Astrocyte of the cerebellum (primary cell): Measurements from ENCODE around the gene PLOD1.

Source experiments
- DNase-seq: peaks from one replicate; pipeline ENCODE4 v3.0.0-alpha.2; 2011; ENCODE audit warnings: low read depth
- H3K4me3 ChIP-seq: 2 replicates; pipeline ENCODE4 v1.5.1; 2011; ENCODE audit warnings: mild to moderate bottlenecking, low read depth, low read length, moderate library complexity
- CTCF ChIP-seq: IDR thresholded peaks from 2 replicates; pipeline ENCODE4 v1.5.1; 2012; ENCODE audit warnings: low read length, low read depth, moderate library complexity, mild to moderate bottlenecking; ENCODE audit errors: missing control alignments
- in situ Hi-C: cut with HindIII; loops from 2 replicates; pipeline ENCODE4 v1.10.0; 2017; ENCODE audit warnings: low sequenced_read_pairs

PLOD1 gene

GRCh38 chr1:11934302-11935056 is at the start of gene PLOD1:
Gene PLOD1, plus strand, starts transcription at chr1:11934717. Its CDS starts 63 bp downstream, at chr1:11934780.
- in situ Hi-C loops, result no loop called here
- no peak for TF ChIP-seq CTCF
- DNase-seq, result peak; percentile 35
- peak within 1 kb of the TSS; percentile 67 for H3K4me3 ChIP-seq

GRCh38 chr1:11885916-11886315 is 48.6 kb upstream of the PLOD1 start:
- no peak for TF ChIP-seq CTCF
- in situ Hi-C loops, result no loop called here
- H3K4me3 ChIP-seq, result no peak overlapping the region
- no peak for DNase-seq

- H3K4me3 ChIP-seq, result no peak overlapping the region
- in situ Hi-C loops, result no loop called here
- TF ChIP-seq CTCF, result no peak
- DNase-seq, result no peak
These were observed 47.4 kb upstream of the PLOD1 start for GRCh38 chr1:11886986-11887665.

GRCh38 chr1:11887666-11888007 is 46.9 kb upstream of the PLOD1 start:
- no peak for DNase-seq
- no peak overlapping the region for H3K4me3 ChIP-seq
- TF ChIP-seq CTCF, result no peak
- in situ Hi-C loops, result no loop called here

GRCh38 chr1:11888206-11888876 is 46.2 kb upstream of the PLOD1 start:
- no peak for TF ChIP-seq CTCF

GRCh38 chr1:11888877-11889208 is 45.7 kb upstream of the PLOD1 start:
- in situ Hi-C loops, result no loop called here
- TF ChIP-seq CTCF, result no peak
- no peak overlapping the region for H3K4me3 ChIP-seq
- no peak for DNase-seq

More at GRCh38 chr1:11888206-11888876, 46.2 kb upstream of the PLOD1 start:
- in situ Hi-C loops, result no loop called here
- DNase-seq, result no peak
- H3K4me3 ChIP-seq, result no peak overlapping the region
